ENCODE results near the gene PTPRM.

DNA sequence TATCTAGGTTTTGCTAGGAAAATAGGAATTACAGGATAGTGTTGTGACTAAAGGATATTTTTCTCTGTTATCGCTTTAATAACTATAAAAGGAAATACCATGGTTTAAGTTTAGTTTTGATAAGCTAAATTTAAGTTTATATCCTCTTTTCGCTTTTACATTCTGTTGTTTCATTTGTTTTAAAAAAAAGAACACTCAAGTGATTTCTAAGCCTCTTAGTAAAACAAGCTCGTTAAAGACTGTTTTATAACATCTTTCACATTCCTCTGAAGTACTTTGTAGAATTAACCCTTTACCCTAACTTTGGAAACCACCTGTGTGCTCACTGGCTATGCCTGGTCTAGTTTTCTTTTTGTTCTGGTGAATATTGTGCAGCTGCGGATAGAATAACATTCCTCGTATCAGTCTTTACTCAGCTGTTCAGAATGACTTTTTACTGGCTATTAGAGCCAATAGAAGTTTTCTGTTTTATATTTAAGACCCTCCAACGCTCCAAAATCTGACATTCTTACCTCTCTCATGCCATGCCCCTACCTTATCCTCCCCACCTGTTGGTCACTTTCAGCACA, 183.1 kb downstream of the PTPRM start:
- TF ChIP-seq, protein P1, sequence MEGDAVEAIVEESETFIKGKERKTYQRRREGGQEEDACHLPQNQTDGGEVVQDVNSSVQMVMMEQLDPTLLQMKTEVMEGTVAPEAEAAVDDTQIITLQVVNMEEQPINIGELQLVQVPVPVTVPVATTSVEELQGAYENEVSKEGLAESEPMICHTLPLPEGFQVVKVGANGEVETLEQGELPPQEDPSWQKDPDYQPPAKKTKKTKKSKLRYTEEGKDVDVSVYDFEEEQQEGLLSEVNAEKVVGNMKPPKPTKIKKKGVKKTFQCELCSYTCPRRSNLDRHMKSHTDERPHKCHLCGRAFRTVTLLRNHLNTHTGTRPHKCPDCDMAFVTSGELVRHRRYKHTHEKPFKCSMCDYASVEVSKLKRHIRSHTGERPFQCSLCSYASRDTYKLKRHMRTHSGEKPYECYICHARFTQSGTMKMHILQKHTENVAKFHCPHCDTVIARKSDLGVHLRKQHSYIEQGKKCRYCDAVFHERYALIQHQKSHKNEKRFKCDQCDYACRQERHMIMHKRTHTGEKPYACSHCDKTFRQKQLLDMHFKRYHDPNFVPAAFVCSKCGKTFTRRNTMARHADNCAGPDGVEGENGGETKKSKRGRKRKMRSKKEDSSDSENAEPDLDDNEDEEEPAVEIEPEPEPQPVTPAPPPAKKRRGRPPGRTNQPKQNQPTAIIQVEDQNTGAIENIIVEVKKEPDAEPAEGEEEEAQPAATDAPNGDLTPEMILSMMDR (IDR thresholded peaks at IDR 0.05; ENCODE audit: insufficient read depth, low read length, poor library complexity, severe bottlenecking), result no peak
- TF ChIP-seq EZH2phosphoT487 (conservative IDR thresholded peaks at IDR 0.05; ENCODE audit: low read length), result no peak

Measured in SU-DHL-6 (cell line).